NCI-H510A treated with DMSO at 0.1 percent for 48 hours (cell line): ENCODE data around the gene MEIS1.
"Not testable (repeated sequence)": the region's sequence is repeated elsewhere in the genome, so short reads cannot be mapped to it uniquely, and the experiment has no call there.

Source experiments
- DNase-seq: peaks from one replicate; lab custom pipeline; 2025; lab: John Stamatoyannopoulos, UW

MEIS1 gene

GRCh38 chr2:66467718-66468117 lies 32.8 kb downstream of the MEIS1 start:
- DNase-seq = no peak

GRCh38 chr2:66469214-66469902 lies 34.4 kb downstream of the MEIS1 start:
- DNase-seq = no peak

GRCh38 chr2:66470199-66470598 lies 35.3 kb downstream of the MEIS1 start:
- DNase-seq = no peak

GRCh38 chr2:66472225-66472843 lies 37.4 kb downstream of the MEIS1 start:
- no peak for DNase-seq

- no peak for DNase-seq
Measured at GRCh38 chr2:66477135-66477842, 42.4 kb downstream of the MEIS1 start.

- DNase-seq = no peak
Measured at GRCh38 chr2:66478299-66478698, 43.4 kb downstream of the MEIS1 start.

GRCh38 chr2:66478731-66479316 lies 43.9 kb downstream of the MEIS1 start:
- DNase-seq = no peak

GRCh38 chr2:66481100-66481549 lies 46.2 kb downstream of the MEIS1 start:
- DNase-seq = no peak

GRCh38 chr2:66485252-66485651 lies 50.3 kb downstream of the MEIS1 start:
- DNase-seq = not testable (repeated sequence)

- peak; percentile 37 for DNase-seq
Measured at GRCh38 chr2:66488946-66489345, 54.0 kb downstream of the MEIS1 start.

GRCh38 chr2:66489436-66489835 lies 54.5 kb downstream of the MEIS1 start:
- DNase-seq = peak; percentile 37

- DNase-seq = no peak
Measured at GRCh38 chr2:66490588-66491001, 55.7 kb downstream of the MEIS1 start.

- no peak for DNase-seq
Measured at GRCh38 chr2:66494708-66495107, 59.8 kb downstream of the MEIS1 start.

- no peak for DNase-seq
Measured at GRCh38 chr2:66495788-66496640, 61.1 kb downstream of the MEIS1 start.

GRCh38 chr2:66496670-66497420 lies 61.9 kb downstream of the MEIS1 start:
- no peak for DNase-seq

GRCh38 chr2:66497431-66498288 lies 62.7 kb downstream of the MEIS1 start:
- DNase-seq = no peak

- no peak for DNase-seq
Measured at GRCh38 chr2:66498289-66498975, 63.5 kb downstream of the MEIS1 start.

GRCh38 chr2:66501267-66501666 lies 66.3 kb downstream of the MEIS1 start:
- no peak for DNase-seq

- no peak for DNase-seq
Measured at GRCh38 chr2:66506265-66506664, 71.3 kb downstream of the MEIS1 start.
